Measurements from ENCODE around the gene ZNF462. TPM values are rescaled to one million over a fixed set of nuclear protein-coding genes. Genes with fewer than 3 reads are reported as not detected.

ZNF462 gene
- total and polyA plus RNA-seq, 4 donors: 0.35 to 2.1 (median 1.4) TPM

- H3K4me3 ChIP-seq (ENCODE audit: low read depth in 1 of 3, low read length in 3 of 3): no peak overlapping the region
- no peaks in the 10 kb centered on the region for H3K4me1 ChIP-seq (ENCODE audit: control insufficient read depth in 4 of 4, insufficient read depth in 4 of 4, low read length in 3 of 4)
- TF ChIP-seq MAX (IDR thresholded peaks at IDR 0.05) (no peak), YY1 (IDR thresholded peaks at IDR 0.05) (no peak), RAD21 (IDR thresholded peaks at IDR 0.05) (no peak), FOXA1 (IDR thresholded peaks at IDR 0.05) (no peak), GABPA (IDR thresholded peaks at IDR 0.05 in 1 of 2, conservative IDR thresholded peaks at IDR 0.05 in 1 of 2) (no peak), SP1 (IDR thresholded peaks at IDR 0.05) (no peak), FOXA2 (IDR thresholded peaks at IDR 0.05) (no peak), TAF1 (conservative IDR thresholded peaks at IDR 0.05) (no peak), REST (IDR thresholded peaks at IDR 0.05) (no peak), EGR1 (IDR thresholded peaks at IDR 0.05; ENCODE audit: low read depth in 2 of 2) (no peak), ATF3 (IDR thresholded peaks at IDR 0.05) (no peak), HNF4A (conservative IDR thresholded peaks at IDR 0.05) (no peak), HNF4G (IDR thresholded peaks at IDR 0.05) (no peak)
- no peaks in the 10 kb centered on the region for H3K36me3 ChIP-seq (ENCODE audit: control insufficient read depth in 4 of 4, insufficient read depth in 3 of 4, low read depth in 1 of 4, low read length in 3 of 4)
- no peaks in the 10 kb centered on the region for H3K27me3 ChIP-seq (ENCODE audit: control insufficient read depth in 4 of 4, insufficient read depth in 4 of 4, low read length in 3 of 4)
- no peak overlapping the region for H3K27ac ChIP-seq (ENCODE audit: low read depth in 1 of 2, low read length in 2 of 2)
- no peak overlapping the region for H3K9ac ChIP-seq (ENCODE audit: low read depth in 1 of 2, low read length in 2 of 2)
- 62% methylated on average over 3 of the region's 3 CpGs for WGBS
- H3K9me3 ChIP-seq (ENCODE audit: control insufficient read depth in 4 of 4, low read length in 3 of 4): no peaks in the 10 kb centered on the region
- no peak for DNase-seq (ENCODE audit: low spot score)
Observed at GRCh38 chr9:107029146-107029545, 166.2 kb downstream of the ZNF462 start.

- TF ChIP-seq NR2F2 (IDR thresholded peaks at IDR 0.05): no peak
- TF ChIP-seq TAF1 (conservative IDR thresholded peaks at IDR 0.05): no peak
- no peak for TF ChIP-seq EGR1 (IDR thresholded peaks at IDR 0.05; ENCODE audit: low read depth in 2 of 2)
- no peak for TF ChIP-seq RAD21 (IDR thresholded peaks at IDR 0.05)
- no peak for TF ChIP-seq CTCF (IDR thresholded peaks at IDR 0.05; ENCODE audit: low read depth, low read length, missing input control)
- no peak for TF ChIP-seq FOXA2 (IDR thresholded peaks at IDR 0.05)
- no peak for TF ChIP-seq SP1 (IDR thresholded peaks at IDR 0.05)
- no peak for TF ChIP-seq FOXA1 (IDR thresholded peaks at IDR 0.05)
- TF ChIP-seq HNF4G (IDR thresholded peaks at IDR 0.05): no peak
- no peak for TF ChIP-seq HNF4A (conservative IDR thresholded peaks at IDR 0.05)
- no peak for TF ChIP-seq YY1 (IDR thresholded peaks at IDR 0.05)
- TF ChIP-seq MAX (IDR thresholded peaks at IDR 0.05): no peak
- TF ChIP-seq ATF3 (IDR thresholded peaks at IDR 0.05): no peak
- TF ChIP-seq ZBTB33 (IDR thresholded peaks at IDR 0.05): no peak
- DNase-seq (ENCODE audit: low spot score): no peak
- H3K27me3 ChIP-seq (ENCODE audit: control insufficient read depth in 4 of 4, insufficient read depth in 4 of 4, low read length in 3 of 4): no peaks in the 10 kb centered on the region
- no peak overlapping the region for H3K27ac ChIP-seq (ENCODE audit: low read depth in 1 of 2, low read length in 2 of 2)
- H3K9ac ChIP-seq (ENCODE audit: low read depth in 1 of 2, low read length in 2 of 2): no peak overlapping the region
- no peaks in the 10 kb centered on the region for H3K36me3 ChIP-seq (ENCODE audit: control insufficient read depth in 4 of 4, insufficient read depth in 3 of 4, low read depth in 1 of 4, low read length in 3 of 4)
- H3K4me1 ChIP-seq (ENCODE audit: control insufficient read depth in 4 of 4, insufficient read depth in 4 of 4, low read length in 3 of 4): peaks cover 0 to 5% (median 2%) of the 10 kb centered on the region in 4 donors
- WGBS: 80% methylated on average over 3 of the region's 3 CpGs
- H3K9me3 ChIP-seq (ENCODE audit: control insufficient read depth in 4 of 4, low read length in 3 of 4): no peaks in the 10 kb centered on the region
- no peak overlapping the region for H3K4me3 ChIP-seq (ENCODE audit: low read depth in 1 of 3, low read length in 3 of 3)
Observed at GRCh38 chr9:107033966-107034365, 171.0 kb downstream of the ZNF462 start.

Measured in liver (tissue), 9 donors.